ENCODE measurements around the gene ADAMTS17.
"Not testable (repeated sequence)": the region's sequence is repeated elsewhere in the genome, so short reads cannot be mapped to it uniquely, and the experiment has no call there.

Gene ADAMTS17

GRCh38 chr15:100348578-100348977, 6.8 kb upstream of the ADAMTS17 start:
- DNase-seq, result no peak
- TF ChIP-seq POLR2A (IDR thresholded peaks at IDR 0.05; ENCODE audit: low read length) (no peak), GATA1 (IDR thresholded peaks at IDR 0.05; ENCODE audit: low read depth, low read length) (no peak)

DNA sequence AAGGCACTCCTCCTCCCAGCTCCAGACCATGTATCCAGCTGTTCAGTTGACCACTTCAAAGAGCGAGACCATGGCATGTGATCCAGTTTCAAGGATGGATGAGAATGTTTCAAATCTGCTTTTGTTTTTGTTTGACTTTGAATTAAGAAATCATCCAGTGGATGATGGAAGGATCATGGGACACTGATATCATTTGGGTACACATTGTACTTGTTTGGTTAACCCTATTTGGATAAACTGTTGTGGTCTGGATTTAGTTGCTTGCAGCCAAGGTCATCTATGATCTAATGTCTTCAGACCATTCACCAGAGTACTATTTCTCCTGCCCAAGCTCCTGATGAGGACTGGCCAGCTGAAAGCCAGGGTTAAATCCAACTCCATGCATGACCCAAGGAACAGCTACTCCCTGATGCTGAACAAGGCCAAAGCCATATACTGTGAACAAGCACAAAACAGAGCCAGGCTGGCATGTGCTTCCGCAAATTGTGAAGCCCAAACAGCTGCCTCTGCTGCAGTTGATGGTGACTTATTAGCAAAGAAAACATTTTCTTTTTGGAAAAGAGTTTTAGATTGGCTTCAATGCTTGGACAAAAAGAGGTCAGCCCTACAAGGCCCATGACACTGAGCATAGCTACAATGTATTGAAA, 5.2 kb upstream of the ADAMTS17 start:
- no peak for DNase-seq
- TF ChIP-seq GATA1 (IDR thresholded peaks at IDR 0.05; ENCODE audit: low read depth, low read length), result no peak
- no peak for TF ChIP-seq POLR2A (IDR thresholded peaks at IDR 0.05; ENCODE audit: low read length)

- DNase-seq, result no peak
- TF ChIP-seq GATA1 (IDR thresholded peaks at IDR 0.05; ENCODE audit: low read depth, low read length), result no peak
Measured at GRCh38 chr15:100345438-100345837, 3.7 kb upstream of the ADAMTS17 start.

GRCh38 chr15:100343251-100343650, 1.5 kb upstream of the ADAMTS17 start:
- DNase-seq, result no peak
- TF ChIP-seq GATA1 (IDR thresholded peaks at IDR 0.05; ENCODE audit: low read depth, low read length), result no peak
- no peak for TF ChIP-seq POLR2A (IDR thresholded peaks at IDR 0.05; ENCODE audit: low read length)

GRCh38 chr15:100341239-100341749, 481 bp downstream of the ADAMTS17 start:
- TF ChIP-seq POLR2A (IDR thresholded peaks at IDR 0.05; ENCODE audit: low read length) (no peak), GATA1 (IDR thresholded peaks at IDR 0.05; ENCODE audit: low read depth, low read length) (no peak)
- DNase-seq, result no peak

- DNase-seq, result no peak
- TF ChIP-seq POLR2A (IDR thresholded peaks at IDR 0.05; ENCODE audit: low read length), result no peak
- no peak for TF ChIP-seq GATA1 (IDR thresholded peaks at IDR 0.05; ENCODE audit: low read depth, low read length)
Measured at GRCh38 chr15:100340721-100341238, 995 bp downstream of the ADAMTS17 start.

DNA sequence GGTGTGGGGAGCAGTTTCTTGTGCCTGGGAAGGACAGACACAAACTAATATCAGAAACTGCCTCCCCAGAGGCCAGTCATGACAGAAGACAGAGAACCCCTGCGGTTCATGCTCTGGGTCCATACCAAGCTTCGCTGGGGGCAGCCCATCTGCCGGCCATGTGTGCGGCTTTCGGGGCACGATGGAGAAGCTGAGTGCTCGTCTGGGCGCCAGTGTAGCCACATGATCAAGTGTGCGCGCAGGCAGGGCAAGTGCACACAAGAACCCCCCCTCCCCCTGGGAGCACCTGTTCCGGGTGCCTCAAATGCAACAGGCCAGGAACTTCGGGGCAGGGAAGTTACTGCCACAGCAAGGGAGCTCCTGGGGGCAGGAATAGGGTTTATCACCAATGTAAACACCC, 1.8 kb downstream of the ADAMTS17 start:
- DNase-seq, result no peak
- TF ChIP-seq POLR2A (IDR thresholded peaks at IDR 0.05; ENCODE audit: low read length), result no peak

DNA sequence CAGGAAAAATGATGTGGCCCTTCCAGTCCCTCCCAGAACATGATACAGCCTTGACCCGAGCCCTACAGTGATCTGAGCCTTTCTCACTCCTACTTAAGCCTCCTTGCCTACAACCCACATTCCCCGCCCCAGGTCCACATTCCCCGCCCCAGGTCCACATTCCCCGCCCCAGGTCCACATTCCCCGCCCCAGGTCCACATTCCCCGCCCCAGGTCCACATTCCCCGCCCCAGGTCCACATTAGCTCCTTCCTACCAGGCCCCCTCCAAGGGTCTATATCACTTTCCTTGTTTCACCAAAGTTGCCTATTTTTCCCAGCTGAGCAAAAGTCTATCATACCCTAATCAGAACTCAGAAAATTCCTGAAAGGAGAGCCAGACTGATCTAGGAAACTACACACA, 2.3 kb downstream of the ADAMTS17 start:
- DNase-seq, result not testable (repeated sequence)

DNA sequence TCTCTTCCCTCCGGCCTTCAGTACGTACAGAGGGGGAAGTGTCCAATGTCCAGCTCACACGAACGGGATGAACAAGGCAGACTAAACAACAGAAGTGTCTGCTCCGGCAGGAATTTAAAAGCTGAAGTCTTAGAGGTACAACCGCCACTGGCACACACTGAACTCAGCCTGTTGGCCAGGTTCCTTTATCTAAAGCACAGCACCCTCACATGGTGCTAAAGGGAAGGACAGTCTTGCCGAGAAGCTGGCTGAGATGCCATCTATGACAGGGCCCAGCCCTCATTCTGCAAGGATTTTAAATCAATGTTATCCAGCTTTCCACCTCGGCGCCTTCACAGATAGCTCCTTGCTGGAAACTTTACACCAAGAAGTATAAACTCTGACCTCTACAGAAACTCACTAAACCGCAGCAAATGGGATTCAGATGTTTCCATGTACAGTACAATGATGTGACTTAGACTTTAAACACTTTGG, 2.8 kb downstream of the ADAMTS17 start:
- peak; percentile 27 to 32 for DNase-seq
- TF ChIP-seq GATA1 (IDR thresholded peaks at IDR 0.05; ENCODE audit: low read depth, low read length), result no peak
- TF ChIP-seq POLR2A (IDR thresholded peaks at IDR 0.05; ENCODE audit: low read length), result no peak

- TF ChIP-seq GATA1 (IDR thresholded peaks at IDR 0.05; ENCODE audit: low read depth, low read length) (no peak), POLR2A (IDR thresholded peaks at IDR 0.05; ENCODE audit: low read length) (no peak)
Measured at GRCh38 chr15:100338247-100338646, 3.5 kb downstream of the ADAMTS17 start.

DNA sequence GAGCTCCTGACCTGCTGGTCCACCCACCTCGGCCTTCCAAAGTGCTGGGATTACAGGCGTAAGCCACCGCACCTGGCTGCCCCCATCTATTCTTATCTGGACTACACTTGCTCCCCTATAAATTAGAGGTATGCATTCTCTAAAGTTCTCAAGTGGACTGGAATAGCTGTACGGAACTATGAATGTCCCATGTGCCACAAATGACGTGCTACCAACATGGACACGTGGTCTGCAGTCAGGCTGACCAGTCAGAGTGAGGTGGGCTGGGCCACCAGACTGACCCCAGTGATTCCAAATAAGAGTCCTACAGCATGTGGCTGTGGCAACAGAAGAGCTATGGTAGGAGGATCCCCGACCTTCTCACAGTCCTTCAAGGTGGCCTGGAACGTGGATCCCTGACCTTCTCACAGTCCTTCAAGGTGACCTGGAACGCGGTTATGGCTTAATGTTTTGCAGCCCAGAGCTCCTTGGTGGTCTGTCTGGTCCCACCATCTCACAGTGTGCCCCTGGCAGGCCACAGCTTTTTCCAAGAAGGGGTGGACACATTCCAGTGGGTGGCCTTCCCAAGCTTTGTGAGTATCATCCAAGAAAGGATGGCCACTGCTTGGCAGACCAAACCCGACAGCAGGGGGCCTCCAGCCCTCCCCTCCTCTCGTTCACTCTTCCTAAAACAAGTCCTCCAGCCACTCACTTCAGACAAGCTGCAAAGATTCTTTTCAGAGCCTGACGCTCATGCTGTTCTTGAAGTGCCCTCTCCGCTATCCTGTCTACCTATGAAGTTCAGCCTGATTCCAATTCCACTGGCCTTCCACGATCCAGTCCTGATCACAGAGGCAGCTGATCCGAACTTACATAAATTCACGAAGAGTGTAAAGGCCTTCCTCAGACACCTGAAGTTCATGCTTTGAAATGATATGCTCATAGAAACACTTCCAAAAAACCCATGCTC, 4.4 kb downstream of the ADAMTS17 start:
- TF ChIP-seq POLR2A (IDR thresholded peaks at IDR 0.05; ENCODE audit: low read length) (no peak), GATA1 (IDR thresholded peaks at IDR 0.05; ENCODE audit: low read depth, low read length) (no peak)
- DNase-seq, result no peak

More at GRCh38 chr15:100338247-100338646, 3.5 kb downstream of the ADAMTS17 start:
- DNase-seq, result no peak

- no peak for DNase-seq
- TF ChIP-seq POLR2A (IDR thresholded peaks at IDR 0.05; ENCODE audit: low read length) (no peak), GATA1 (IDR thresholded peaks at IDR 0.05; ENCODE audit: low read depth, low read length) (no peak)
Measured at GRCh38 chr15:100336061-100336460, 5.7 kb downstream of the ADAMTS17 start.

DNA sequence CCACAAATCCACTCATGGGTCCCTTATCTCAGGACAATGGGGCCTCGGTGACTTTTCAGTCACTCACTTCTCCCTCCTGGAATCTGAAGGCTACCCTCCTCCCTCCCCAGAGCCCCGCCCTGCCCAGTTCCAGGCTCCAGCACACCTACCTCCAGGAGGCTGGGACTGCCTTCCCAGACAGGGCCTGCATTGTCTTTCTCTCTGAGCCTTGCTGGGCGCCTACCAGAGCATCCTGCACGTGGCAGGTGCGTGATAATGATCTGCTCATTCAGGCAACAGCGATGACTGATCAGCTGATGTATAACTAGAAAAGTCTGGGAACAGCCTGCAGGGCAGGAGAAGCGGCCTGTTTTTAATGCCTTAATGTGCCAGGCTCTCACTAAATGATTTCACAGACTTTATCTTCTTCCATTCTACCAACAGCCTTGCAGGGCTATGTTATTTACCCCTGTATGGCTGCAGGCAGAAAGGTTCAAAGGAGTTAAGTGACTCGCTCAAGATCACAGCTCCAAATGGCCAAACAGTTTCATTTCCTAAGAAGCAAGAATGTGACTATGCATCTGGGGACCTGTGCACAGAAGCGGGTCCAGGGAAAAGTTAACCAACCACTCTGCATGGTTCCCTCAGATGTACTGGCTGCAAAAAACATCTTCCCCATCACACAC, 6.3 kb downstream of the ADAMTS17 start:
- no peak for TF ChIP-seq POLR2A (IDR thresholded peaks at IDR 0.05; ENCODE audit: low read length)
- no peak for TF ChIP-seq GATA1 (IDR thresholded peaks at IDR 0.05; ENCODE audit: low read depth, low read length)
- no peak for DNase-seq

DNA sequence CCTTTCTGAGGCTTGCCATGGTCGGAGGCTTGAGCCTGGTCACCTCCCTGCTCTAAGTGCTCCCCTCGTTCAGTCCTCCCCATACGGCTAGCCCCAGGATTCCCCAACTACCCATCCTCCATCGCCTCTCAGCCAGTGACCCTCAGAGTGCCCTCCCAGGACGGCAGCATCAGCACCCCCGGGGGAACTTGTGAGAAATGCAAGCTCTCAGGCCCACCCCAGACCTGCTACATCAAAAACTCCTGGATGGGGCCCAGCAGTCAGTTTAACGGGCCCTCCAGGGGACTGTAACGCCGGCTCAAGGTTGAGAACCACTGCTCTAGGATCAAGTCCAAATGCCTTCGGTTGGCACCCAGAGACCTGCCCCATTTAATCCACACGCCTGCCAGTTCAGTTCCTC, 6.9 kb downstream of the ADAMTS17 start:
- TF ChIP-seq POLR2A (IDR thresholded peaks at IDR 0.05; ENCODE audit: low read length), result no peak
- no peak for TF ChIP-seq GATA1 (IDR thresholded peaks at IDR 0.05; ENCODE audit: low read depth, low read length)
- no peak for DNase-seq
